Loucy (cell line): ENCODE data around the gene EEPD1.

ENCODE experiments used
- EZH2phosphoT487 ChIP-seq: fragments of 200-600 bp; IDR thresholded peaks from 2 replicates; pipeline ENCODE4 v1.6.1; 2018; ENCODE audit warnings: antibody characterized with exemption, mild to moderate bottlenecking, moderate library complexity, borderline replicate concordance
- TF ChIP-seq, protein P1 (sequence below): fragments of 200-600 bp; sonication (generic); conservative IDR thresholded peaks from 2 replicates; pipeline ENCODE4 v1.5.1; 2014; ENCODE audit warnings: mild to moderate bottlenecking, antibody characterized with exemption, low read length

DNA sequence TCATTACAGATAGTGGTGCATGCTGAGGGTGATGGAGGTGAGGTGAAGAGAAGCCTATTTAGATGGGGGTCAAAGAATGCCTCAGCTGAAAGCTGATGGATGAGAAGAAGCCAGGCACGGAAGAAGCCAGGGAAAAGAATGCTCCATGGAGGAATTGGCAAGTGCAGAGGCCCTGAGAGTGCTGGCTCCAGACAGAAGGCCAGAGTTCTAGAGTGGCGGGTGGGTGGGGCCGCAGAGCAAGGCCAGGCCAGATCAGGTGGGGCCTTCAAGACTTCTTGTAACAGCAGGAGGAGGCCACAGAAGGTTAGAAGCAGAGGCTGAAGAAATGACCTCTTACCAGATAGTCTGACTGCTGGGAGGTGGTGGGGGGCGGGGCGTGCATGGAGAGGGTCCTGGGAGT, 7.3 kb downstream of the EEPD1 start:
- TF ChIP-seq, protein P1, sequence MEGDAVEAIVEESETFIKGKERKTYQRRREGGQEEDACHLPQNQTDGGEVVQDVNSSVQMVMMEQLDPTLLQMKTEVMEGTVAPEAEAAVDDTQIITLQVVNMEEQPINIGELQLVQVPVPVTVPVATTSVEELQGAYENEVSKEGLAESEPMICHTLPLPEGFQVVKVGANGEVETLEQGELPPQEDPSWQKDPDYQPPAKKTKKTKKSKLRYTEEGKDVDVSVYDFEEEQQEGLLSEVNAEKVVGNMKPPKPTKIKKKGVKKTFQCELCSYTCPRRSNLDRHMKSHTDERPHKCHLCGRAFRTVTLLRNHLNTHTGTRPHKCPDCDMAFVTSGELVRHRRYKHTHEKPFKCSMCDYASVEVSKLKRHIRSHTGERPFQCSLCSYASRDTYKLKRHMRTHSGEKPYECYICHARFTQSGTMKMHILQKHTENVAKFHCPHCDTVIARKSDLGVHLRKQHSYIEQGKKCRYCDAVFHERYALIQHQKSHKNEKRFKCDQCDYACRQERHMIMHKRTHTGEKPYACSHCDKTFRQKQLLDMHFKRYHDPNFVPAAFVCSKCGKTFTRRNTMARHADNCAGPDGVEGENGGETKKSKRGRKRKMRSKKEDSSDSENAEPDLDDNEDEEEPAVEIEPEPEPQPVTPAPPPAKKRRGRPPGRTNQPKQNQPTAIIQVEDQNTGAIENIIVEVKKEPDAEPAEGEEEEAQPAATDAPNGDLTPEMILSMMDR: no peak
- no peak for TF ChIP-seq EZH2phosphoT487
